CD4-positive, alpha-beta T cell treated with Interleukin-17A for 4 hours (primary cell): ENCODE results near the gene MMEL1.

ENCODE experiments used
- DNase-seq: peaks from one replicate; pipeline ENCODE4 v3.0.0-alpha.2; 2020; ENCODE audit warnings: mixed read lengths

The MMEL1 gene

DNA sequence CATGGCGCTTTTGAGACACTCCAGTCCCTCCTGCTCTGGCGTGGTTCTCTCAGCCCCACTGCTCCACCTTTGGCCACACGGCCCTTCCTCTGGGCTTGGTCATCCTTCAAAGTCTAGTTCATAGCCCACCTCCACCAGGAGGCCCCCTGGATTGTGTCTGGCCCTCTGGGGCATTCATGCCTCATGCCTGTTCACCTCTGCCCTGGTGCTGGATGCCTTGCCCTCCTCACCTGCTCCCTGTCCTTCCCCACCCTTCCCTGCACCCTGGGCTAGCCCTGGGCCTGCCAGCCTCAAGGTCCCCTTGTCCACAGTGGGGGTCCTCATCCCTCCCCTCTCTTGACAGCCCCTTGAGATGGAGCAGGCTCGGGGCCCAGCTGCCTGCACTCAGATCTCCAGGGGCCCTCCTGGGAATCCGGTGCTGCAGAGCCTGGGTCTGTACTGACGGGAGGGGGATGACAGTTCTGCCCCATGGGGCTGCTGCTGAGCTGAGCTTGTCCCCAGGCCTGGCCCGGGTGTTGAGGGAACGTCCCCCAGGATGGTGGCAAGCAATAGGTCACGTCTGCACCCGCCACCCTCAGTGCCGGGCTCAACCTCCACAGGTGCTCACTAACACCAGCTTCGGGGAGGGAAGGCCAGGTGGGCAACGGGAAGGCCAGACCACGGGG lies 27.8 kb downstream of the MMEL1 start:
- DNase-seq = no peak

DNA sequence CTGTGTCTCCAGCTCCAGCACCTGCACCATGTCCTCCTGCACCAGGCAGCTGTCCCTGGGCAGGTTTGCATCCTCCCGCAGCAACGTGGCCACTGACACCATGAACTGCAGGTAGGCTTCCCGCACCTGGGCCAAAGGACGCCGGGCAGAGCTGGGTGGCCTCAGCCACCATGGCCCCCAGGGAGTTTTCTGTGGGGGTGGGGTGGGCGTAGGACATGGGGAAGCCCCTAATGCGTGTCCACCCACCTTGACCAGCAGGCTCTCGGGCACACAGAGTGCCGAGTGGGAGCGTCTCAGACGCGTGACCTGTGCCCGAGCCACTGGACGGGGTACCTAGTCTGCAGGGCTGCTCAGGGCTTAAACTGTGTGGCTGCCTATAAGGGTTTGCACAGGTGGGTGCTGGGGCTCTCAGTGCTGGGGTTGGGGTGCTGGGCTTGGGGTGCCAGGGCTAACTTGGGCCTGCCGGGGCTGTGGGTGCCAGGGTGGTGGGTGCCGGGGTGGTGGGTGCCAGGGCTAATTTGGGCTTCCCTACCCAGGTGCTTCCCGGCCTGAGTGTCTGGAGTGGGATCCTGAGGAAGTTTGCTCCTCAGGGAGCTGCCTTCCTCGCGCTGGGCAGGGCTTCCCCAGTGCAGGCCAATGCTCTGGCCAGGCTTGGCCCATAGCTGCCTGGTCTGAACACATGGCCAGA lies 28.5 kb downstream of the MMEL1 start:
- no peak for DNase-seq

DNA sequence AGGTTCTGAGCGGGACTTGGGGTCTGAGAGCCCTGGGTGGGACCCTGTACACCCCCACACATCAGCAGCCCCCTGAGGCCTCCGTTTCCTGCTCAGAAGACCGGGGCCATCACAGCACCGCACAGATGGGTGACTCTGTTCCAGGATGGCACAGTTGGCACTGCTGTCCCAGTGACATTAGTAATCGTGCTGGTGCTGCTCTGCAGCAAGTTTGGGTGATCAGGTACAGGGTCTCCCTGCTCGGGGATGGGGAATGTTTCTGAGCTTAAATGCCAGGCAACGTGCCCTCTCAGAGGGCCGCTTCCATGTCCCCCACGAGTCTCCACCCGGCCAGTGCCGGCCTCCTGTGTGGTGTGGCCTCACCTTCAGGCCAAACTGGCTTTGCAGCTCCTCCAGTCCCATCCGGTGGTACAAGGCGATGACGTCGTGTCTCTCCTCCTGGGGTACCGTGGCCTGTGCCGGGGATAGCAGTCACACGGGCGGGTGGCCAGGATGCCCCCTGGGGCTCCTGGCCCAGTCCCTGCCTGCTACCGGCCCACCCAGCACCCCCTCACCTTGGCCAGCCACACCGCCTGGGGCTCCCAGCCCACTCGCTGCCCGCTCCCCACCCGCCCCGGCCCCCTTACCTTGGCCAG lies 29.2 kb downstream of the MMEL1 start:
- DNase-seq = no peak

DNA sequence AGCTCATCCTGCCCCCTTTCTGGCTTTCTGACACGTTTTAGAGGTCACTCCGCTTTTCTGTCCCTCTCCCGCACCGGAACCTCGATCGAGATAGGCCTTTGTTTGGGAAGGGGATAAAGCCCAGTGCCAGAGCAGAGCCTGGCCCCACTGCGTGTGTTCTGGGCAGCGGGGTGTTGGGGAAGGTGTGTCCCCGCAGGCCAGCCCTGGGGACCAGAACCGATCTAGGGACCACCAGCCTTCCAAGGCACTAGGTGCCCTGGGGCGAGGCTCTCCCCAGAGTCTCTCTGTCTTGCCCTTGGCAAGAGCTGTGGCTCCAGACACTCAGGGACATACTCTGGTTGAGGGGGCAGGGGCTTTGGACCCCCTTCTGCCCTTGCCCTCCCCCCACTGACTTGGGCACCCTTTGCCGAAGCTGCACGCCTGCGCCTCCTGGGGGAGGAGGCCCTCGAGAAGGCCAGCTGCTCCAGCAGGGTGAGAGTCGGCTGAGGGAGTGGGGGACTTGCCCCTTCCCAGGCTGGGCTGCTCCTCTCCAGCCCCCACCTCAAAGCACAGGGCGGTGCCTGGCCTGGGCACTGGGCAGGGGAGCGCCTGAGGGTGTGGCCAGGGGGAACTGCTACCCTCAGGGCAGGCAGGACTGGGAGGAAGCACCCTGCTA lies 29.8 kb downstream of the MMEL1 start:
- DNase-seq = no peak

DNA sequence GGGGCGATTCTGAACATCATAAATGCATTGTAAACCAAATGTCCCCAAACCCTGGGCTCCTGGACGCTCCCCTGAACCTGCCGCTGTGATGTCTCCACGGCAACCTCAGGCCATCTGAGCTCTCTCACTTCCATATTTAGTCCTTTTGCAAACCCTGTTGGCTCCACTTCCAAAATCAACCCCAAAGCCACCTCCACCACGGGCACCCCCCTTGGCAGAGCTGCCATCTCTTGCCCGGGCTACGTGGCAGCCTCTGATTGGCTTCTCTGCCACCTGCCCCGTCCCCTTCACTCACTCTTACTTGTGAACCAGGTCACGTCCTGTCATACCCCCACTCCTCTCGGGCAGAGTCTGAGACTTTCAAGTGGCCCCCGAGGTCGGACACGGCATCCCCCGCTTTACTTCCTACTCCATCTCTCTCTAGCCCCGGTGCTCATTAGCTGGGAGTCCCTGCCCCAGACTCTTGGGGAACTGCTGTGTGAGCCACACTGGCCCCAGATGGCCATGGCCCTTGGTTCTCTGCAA lies 30.4 kb downstream of the MMEL1 start:
- no peak for DNase-seq

DNA sequence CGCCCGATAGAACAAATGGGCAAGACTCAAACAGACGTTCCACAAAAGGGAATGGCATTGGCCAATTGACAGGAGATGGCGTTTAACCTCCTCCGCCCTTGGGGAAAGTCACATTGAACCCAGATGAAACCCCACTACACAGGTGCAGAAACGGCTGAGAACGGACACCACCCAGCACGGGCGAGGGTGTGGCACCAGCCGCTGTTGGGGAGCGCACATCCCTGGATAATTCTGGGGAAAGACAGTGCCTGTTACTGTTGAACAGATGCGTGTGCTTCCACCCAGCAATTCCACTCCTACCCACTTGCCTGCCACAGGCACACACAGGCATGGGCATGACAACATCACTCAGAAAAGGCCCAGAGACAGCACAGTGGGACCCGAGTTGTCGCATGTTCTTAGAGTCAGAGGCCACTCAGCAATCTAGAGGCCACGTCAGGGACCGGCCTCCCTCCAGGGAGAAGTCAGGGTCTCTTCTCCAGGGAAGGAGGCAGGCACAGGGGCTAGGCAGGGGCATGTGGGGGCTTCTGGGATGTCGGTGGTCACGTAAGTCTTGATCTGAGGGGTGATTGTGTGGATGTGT lies 31.0 kb downstream of the MMEL1 start:
- DNase-seq = no peak

DNA sequence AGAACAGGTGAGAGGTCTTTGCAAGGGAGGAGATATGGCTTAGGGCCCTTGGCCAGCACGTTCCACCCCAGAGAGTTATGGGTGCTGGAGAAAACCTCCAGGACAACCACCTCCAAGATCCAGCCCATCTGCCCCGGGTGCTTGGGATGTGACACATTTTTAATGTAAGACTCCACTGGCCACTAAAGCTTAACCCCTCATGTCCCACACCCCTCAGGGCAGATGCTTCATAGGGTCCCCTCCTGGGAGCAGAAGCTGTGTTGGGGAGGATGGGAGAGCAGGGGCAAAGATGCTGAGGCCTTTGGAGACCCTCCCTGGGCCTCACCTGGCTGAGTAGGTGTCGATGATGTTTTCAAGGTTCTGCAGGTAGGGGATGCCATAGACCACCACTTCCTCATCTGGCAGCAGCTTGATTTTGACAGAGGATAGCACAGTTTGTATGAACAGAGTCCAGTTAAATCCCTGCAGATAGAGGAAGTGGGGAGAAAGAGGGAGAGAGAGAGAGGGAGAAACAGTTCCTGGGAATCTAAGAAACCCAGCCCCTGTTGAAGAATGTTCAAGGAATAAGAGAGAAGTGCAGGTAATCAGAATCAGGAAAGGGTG lies 34.4 kb downstream of the MMEL1 start:
- DNase-seq = no peak

DNA sequence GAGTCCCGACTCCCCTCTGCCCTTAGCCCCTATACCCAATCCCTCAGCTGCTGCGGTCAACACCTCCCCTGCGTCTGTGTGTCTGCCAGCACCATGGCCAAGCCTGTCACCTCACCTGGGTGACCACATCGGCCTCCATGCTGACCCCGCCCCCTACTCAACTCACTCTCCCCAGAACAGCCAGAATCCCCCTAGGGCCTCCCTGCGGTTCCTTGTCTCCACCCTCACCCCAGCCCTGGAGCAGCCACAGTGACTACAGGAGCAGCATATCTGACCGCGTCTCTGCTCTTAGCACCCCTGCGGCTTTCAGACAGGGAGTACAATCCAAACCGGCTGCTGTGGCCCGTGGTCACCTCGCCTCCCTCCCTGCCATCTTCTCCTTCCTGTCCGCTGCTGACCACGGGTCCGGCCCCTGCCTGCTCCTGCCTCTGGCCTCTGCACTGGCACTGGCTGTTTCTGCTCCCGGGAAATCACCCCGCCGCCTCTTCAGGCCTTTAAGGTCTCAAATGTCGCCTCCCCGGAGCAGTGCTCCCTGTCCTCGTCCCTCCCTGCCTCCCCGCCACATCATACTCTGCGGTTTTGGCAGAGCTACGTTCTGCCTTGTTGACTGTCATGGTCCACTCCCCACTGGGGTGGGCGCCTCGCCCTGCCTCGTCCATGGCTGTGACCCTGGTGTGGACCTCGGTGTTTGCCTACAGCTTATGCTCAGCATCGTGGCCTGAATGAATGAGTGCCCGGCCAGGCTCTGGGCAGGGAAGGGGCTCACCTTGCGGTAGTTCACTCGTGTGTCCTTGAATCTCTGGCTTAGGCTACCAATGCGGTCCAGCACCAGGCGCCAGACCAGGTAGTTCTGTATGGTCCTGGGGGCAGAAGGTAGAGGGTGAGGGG lies 35.1 kb downstream of the MMEL1 start:
- DNase-seq = no peak

DNA sequence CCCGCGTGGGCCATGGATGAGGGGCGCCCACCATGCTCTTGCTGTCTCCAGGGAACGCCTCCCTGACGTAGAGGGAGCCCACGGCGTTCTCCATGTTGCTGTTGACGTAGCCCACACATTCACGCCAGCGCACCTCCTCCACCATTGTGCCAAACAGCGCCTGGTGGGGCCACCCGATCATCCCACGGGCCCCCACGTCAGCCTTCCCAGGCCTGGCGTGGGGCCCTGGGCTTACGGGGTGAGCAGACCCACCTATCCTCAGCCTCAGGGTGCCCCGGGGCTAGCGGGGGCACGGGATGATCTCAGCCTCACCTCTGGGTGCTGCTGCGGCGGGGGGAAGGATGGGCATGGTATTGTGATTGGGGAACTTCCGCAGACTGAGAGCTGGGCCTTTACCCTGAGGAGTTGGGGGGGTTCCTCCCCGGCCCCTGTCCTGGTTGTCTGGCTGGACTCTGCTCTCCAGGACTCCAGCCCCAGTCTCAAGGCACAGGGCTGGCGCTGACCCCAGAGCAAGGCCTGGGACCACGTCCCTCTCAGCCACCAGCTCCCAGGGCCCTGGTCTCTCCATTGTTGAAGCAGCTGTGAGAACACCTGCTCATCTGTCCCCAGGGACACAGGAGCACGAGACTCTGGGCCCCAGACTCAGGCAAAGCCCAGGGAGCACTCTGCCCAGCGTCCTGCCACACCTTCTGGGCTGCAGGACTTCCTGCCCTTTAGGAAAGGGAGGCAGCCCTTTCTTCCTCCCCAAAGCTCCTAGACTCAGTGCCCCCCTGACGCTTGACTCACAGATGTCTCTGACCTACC lies 36.1 kb downstream of the MMEL1 start:
- no peak for DNase-seq

DNA sequence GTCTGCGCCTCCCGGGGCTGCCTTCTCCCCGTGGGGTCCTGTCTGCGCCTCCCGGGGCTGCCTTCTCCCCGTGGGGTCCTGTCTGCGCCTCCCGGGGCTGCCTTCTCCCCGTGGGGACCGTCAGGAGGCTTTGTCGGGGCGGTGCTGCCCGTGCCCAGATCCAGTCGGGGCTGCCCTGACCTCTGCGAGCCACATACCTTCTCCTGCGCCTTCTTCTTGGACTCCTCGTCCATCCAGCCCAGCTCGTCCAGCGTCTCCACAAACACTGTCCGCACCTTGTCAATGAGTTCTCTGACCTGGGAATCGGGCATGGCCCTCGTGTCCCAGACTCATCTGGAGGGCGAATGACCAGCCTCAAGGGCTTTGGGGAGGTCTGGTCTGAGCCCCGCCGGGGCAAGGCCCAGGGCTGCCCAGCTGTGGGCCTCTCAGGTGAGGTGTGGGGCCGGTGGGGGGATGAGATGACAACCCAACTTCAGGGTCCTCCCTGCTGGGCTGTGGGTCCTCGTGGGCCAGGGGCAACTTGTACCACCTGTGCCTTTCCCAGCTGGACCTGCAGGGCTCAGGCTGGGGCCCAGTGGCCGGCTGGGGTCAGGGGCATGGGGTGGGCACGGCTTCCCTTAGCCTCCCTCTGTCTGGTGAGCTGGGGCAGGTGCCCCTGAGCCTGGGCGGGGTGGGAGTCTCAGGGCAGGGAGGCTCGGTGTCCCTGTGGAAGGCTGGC lies 36.8 kb downstream of the MMEL1 start:
- DNase-seq = no peak

DNA sequence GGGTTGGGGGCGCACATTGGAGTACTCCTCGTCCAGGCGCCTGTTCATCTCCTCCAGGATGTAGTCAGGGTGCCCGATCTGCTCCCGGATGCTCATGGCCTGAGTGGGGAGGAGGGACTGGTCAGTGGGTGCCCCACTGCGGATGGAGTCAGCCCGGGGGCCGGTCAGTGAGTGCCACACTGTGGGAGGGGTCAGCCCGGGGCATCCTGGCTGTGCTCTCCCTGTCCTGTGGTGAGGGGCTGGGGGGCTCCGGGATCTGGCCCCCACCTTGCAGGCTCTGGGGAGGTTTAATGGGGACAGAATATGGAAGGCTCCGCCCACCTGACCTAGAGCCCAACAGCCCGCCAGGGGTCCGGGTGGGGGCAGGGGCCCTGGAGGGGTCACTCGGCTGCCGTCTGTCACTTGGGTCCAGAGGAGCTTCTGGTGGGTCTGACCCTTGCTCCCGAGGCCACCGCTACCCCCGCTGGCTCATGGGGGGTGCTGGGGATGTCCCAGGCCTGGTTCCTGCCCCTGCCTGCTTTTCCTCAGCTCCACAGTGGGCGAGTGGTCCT lies 37.5 kb downstream of the MMEL1 start:
- DNase-seq = no peak

DNA sequence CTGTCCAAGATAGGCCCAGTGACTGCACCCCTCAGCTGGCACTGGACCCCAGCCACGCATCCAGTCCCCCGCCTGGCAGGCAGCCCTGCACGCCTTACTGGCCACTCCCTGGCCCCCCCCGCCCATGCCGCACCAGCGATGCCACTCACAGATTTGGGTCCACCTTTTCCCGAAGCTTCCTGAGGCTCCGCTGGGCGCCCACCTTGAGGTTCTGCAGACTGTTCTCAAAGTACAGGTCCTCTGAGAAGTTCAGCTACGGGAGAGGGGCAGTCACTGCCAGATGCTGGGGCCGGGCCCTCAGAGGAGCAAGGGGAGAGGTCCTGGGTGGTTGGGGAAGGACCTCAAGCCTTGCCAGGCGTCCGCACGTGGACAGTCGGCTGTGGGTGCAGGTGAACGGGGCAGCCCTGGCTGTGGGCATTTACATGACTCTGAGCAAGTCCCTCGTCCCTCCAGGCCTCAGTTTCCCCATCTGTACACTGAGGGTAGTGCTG lies 38.1 kb downstream of the MMEL1 start:
- no peak for DNase-seq

DNA sequence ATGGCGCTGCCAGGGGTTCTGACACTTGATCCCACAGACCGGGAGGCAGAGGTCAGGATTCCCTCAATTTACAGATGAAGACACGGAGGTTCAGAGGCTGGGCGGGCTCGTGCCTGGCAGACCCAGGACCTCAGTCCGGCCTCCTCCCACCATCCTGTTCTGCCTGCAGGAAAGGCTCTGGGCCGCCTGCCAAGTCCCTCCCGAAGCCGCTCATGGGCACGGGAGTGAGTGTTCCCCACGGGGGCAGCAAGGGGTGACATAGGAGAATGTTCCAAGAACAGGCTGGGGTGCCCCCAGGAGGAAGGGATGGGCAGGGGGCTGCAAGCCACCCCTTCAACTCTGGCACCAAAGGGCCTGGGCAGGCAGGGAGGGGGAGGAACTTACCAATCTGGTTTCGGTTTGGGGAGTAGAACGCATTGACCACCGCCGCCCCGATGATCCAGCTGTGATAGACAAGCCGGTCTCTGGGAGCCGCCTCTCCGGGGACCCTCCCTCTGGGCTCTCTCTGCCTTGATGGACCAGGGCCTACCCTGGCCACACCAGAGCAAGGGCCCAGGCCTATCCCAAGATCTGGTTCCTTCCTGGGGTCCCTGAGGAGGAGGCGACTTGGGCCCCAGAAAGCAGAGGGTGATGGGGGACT lies 38.7 kb downstream of the MMEL1 start:
- no peak for DNase-seq

DNA sequence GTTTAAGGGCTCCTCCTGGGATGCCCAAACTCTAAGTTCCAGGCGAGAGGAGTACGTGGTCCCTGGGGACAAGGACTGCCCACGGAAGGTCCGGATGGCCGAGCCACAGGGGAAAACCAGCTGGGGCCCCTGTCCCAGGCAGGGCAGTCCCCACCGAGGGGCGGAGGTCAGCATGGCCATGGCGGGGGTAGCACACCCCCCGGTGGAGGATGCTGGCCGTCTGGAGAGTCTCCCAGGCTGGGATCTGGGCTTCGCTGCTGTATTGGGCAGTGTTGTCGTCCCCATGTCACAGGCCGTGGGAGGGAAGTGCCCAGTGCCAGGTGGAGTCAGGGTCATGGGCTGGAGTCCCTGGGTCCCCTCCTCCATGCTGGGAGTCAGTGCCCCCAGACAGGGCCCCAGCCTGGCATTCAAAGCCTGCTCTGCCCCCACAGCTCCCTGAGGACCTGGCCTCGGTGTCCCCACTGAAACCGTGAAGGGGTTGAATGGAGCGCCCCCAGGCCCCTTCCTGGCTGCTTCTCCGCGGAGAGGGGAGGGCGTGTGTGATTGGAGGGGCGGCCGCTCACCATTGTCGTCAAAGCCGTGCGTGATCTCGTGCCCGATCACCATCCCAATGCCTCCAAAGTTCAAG lies 39.5 kb downstream of the MMEL1 start:
- DNase-seq = no peak

DNA sequence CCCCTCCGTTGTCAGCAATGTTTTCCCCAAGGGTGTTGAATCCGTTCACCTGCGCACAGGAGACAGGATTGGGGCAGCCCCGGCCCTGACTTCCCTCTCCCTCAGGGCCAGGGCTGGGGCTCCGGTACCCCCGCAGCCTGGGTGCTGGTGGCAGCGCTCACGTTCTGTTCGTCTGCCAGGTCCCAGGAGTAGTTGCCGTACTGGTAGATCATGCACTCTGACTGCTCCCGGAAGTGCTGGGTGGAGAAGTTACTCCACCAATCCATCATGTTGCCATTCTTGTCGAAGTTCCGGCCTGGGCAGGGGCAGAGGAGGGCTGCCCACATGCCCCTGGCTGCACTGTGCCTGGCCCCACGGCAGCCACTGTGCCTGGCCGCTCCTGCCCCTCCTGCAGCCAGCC lies 40.1 kb downstream of the MMEL1 start:
- peak; percentile 36 for DNase-seq

DNA sequence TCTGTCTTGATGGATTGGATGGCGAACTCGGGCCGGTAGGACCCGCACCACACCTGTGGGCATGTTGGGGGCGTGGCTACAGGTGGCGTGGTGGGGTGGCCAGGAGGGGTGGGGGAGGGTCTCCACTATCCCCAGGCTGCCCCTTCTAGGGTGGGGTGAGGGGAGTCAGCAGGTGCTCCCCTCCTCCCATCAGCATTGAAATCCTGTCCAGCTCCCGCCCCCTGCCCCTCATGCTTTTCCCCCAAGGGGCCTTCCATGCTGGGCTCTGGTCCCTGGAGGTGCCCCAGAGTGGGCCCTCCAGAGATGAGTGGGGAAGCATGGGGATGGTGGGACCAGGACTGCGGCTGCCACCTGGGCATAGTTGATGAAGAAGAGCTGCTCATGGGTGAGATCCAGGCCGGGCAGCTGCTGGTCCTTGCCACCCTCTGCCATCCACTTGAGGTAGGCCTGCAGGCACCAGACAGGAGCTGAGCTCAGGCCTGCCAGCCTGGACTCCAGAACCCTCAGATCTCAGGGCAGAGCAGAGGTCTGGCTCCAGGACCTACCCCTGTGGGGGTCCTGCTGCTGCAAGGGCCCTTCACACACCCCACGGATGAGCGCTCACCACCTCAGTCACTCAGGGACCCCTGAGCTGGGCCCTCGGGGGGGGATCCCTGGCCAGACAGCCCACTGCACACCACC lies 41.1 kb downstream of the MMEL1 start:
- no peak for DNase-seq

DNA sequence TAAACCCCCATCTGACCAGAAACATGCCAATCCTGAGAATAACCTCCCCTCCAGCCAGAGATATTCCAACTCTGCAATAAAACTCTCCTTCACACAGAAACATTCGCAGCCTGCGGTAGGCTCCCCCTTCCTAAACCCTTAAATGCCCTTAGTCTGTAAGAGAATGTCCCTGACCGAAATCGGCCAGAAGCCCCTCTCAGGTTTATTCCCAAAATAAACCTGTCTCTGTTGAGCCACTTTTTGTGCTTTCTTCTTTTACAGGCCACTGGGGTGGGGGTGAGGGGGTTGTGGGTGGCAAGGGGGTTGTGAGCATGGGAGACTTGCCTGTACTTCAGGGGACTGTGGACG lies 41.6 kb downstream of the MMEL1 start:
- no peak for DNase-seq
